GM18499 (cell line): Measurements from ENCODE around the gene RNF148.

Source experiments
- ATAC-seq: cut with Tn5 transposase; IDR thresholded peaks from one replicate; pipeline ENCODE4 v1.9.1; 2021; ENCODE audit warnings: moderate number of reproducible peaks; ENCODE audit not compliant: insufficient read depth, unreplicated experiment

The RNF148 gene

DNA sequence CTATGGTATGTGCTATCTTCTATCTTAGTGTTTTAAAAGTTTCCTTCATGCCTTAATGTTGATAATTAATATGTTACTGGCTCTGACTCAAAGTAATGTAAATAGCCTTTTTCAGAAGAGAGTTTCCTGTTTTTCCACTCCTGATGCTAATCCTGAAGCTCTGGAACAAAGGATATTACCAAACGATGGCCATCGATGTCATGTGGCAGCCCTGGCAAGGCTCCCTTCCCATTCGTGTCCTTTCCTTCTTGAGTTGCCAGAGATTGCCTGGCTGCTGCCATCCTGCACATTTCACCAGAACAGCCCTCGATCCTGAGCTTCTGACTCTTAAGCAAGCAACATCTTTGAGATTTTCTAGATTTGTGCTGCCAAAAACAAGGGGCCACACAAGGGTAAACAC is 49.8 kb downstream of the RNF148 start:
- no peak for ATAC-seq
